IMR-90 (cell line): ENCODE results near the gene AADACL3. TPM values are rescaled to one million over a fixed set of nuclear protein-coding genes. Genes with fewer than 3 reads are reported as not detected.

Experiments
- ATAC-seq: fragments of 200-7000 bp; cut with Tn5 transposase; 2 replicates; pipeline ENCODE4 v1.9.1; 2020; ENCODE audit warnings: low read depth, mild to moderate bottlenecking, moderate library complexity
- BruUV-seq: library from RNA; stranded (reverse); fragments of 400-500 nt; replicated peaks from 2 replicates; lab custom pipeline; 2021; lab: Mats Ljungman, UMichigan
- CTCF ChIA-PET: fragments of 300-600 bp; formaldehyde crosslinking; extraction: SDS; loops from one replicate; lab custom pipeline; 2021; ENCODE audit warnings: antibody characterized with exemption; lab: Yijun Ruan, JAX
- POLR2A ChIA-PET: fragments of 300-600 bp; sonication (Branson Sonifier 250); formaldehyde crosslinking; loops from one replicate; lab custom pipeline; 2022; ENCODE audit warnings: antibody characterized with exemption; ENCODE audit not compliant: unreplicated experiment; lab: Charles Lee
- DNase-seq: peaks from one replicate; pipeline ENCODE4 v3.0.0; 2013
- H2AFZ ChIP-seq: replicated peaks from 2 replicates; pipeline ENCODE3; 2013; ENCODE audit warnings: low read length, mild to moderate bottlenecking; ENCODE audit not compliant: poor library complexity
- H2AK5ac ChIP-seq: 2 replicates; pipeline ENCODE4 v1.6.1; 2013; ENCODE audit warnings: low read depth, low read length, inconsistent platforms
- H2AK9ac ChIP-seq: replicated peaks from 2 replicates; pipeline ENCODE3; 2013; ENCODE audit warnings: mild to moderate bottlenecking, low read depth, low read length, moderate library complexity; ENCODE audit not compliant: poor library complexity
- H2BK120ac ChIP-seq: 2 replicates; pipeline ENCODE4 v1.6.1; 2013; ENCODE audit warnings: low read depth, low read length, inconsistent platforms
- H2BK15ac ChIP-seq: 3 replicates; pipeline ENCODE4 v1.6.1; 2013; ENCODE audit warnings: low read depth, low read length, inconsistent platforms
- H2BK20ac ChIP-seq: 2 replicates; pipeline ENCODE4 v1.6.1; 2013; ENCODE audit warnings: low read depth, mild to moderate bottlenecking, inconsistent platforms, low read length, moderate library complexity
- H2BK5ac ChIP-seq: 2 replicates; pipeline ENCODE4 v1.6.1; 2013; ENCODE audit warnings: mild to moderate bottlenecking, low read depth, low read length, inconsistent platforms; ENCODE audit not compliant: poor library complexity, severe bottlenecking
- H3K14ac ChIP-seq: replicated peaks from 2 replicates; pipeline ENCODE4 v1.6.1; 2013; ENCODE audit warnings: low read depth, low read length, inconsistent platforms
- H3K18ac ChIP-seq: 2 replicates; pipeline ENCODE4 v1.6.1; 2013; ENCODE audit warnings: low read depth, low read length, control low read depth
- H3K23ac ChIP-seq: 2 replicates; pipeline ENCODE4 v1.6.1; 2013; ENCODE audit warnings: low read depth, low read length, inconsistent platforms
- H3K27ac ChIP-seq: 2 replicates; pipeline ENCODE4 v1.5.1; 2013; ENCODE audit warnings: mild to moderate bottlenecking, control low read depth, low read length; ENCODE audit not compliant: insufficient read depth
- H3K27me3 ChIP-seq: 2 replicates; pipeline ENCODE4 v1.6.1; 2013; ENCODE audit warnings: low read length; ENCODE audit not compliant: control insufficient read depth, insufficient read depth
- H3K36me3 ChIP-seq: 2 replicates; pipeline ENCODE4 v1.6.1; 2013; ENCODE audit warnings: low read length, mixed read lengths; ENCODE audit not compliant: control insufficient read depth, insufficient read depth
- H3K4ac ChIP-seq: 2 replicates; pipeline ENCODE4 v1.6.1; 2013; ENCODE audit warnings: low read depth, low read length, inconsistent platforms
- H3K4me1 ChIP-seq: 2 replicates; pipeline ENCODE4 v1.6.1; 2013; ENCODE audit warnings: low read length, mixed read lengths; ENCODE audit not compliant: control insufficient read depth, insufficient read depth
- H3K4me2 ChIP-seq: 2 replicates; pipeline ENCODE4 v1.6.1; 2013; ENCODE audit warnings: low read depth, mild to moderate bottlenecking, control low read depth, low read length, moderate library complexity
- H3K4me3 ChIP-seq: 2 replicates; pipeline ENCODE4 v1.5.1; 2013; ENCODE audit warnings: low read depth, mild to moderate bottlenecking, control low read depth, low read length, moderate library complexity; ENCODE audit not compliant: insufficient read depth
- H3K56ac ChIP-seq: 2 replicates; pipeline ENCODE4 v1.6.1; 2013; ENCODE audit warnings: low read length, inconsistent platforms; ENCODE audit not compliant: insufficient read depth; ENCODE audit errors: extremely low read depth
- H3K79me1 ChIP-seq, 2 experiments: 2 replicates each; pipeline ENCODE4 v1.6.1; 2013; ENCODE audit warnings: low read length in 2 of 2, inconsistent platforms in 1 of 2, low read depth in 1 of 2
- H3K9ac ChIP-seq: 2 replicates; pipeline ENCODE4 v1.6.1; 2013; ENCODE audit warnings: low read depth, low read length, control low read depth
- H3K9me1 ChIP-seq: 2 replicates; pipeline ENCODE4 v1.6.1; 2013; ENCODE audit warnings: low read length, inconsistent platforms; ENCODE audit not compliant: insufficient read depth
- H3K9me3 ChIP-seq: 2 replicates; pipeline ENCODE4 v1.6.1; 2013; ENCODE audit warnings: low read length; ENCODE audit not compliant: control insufficient read depth, insufficient read depth
- H4K20me1 ChIP-seq: 2 replicates; pipeline ENCODE4 v1.6.1; 2013; ENCODE audit warnings: low read length, inconsistent platforms; ENCODE audit not compliant: insufficient read depth
- H4K5ac ChIP-seq: 2 replicates; pipeline ENCODE4 v1.6.1; 2013; ENCODE audit warnings: mild to moderate bottlenecking, low read depth, low read length, control low read depth
- H4K8ac ChIP-seq, 2 experiments: 2 replicates each; pipeline ENCODE4 v1.6.1; 2013; ENCODE audit warnings: low read depth in 2 of 2, low read length in 2 of 2, control low read depth in 1 of 2, inconsistent platforms in 1 of 2
- H4K91ac ChIP-seq: 2 replicates; pipeline ENCODE4 v1.6.1; 2013; ENCODE audit warnings: low read depth, low read length, inconsistent platforms; ENCODE audit not compliant: insufficient read depth
- BHLHE40 ChIP-seq: fragments of 150-350 bp; IDR thresholded peaks from 2 replicates; pipeline ENCODE4 v1.6.1; 2016; ENCODE audit warnings: mild to moderate bottlenecking, low read depth, low read length
- CEBPB ChIP-seq: IDR thresholded peaks from 2 replicates; pipeline ENCODE4 v1.6.1; 2012; ENCODE audit warnings: low read depth, low read length, improper control_type of control experiment
- CHD1 ChIP-seq: IDR thresholded peaks from 2 replicates; pipeline ENCODE4 v1.6.1; 2012; ENCODE audit warnings: low read depth, low read length, improper control_type of control experiment
- FOS ChIP-seq: fragments of 150-350 bp; IDR thresholded peaks from 2 replicates; pipeline ENCODE4 v1.6.1; 2016; ENCODE audit warnings: low read depth, low read length
- MAFK ChIP-seq: IDR thresholded peaks from 2 replicates; pipeline ENCODE4 v1.6.1; 2012; ENCODE audit warnings: low read depth, low read length, improper control_type of control experiment
- MAZ ChIP-seq: IDR thresholded peaks from 2 replicates; pipeline ENCODE4 v1.6.1; 2012; ENCODE audit warnings: low read depth, mild to moderate bottlenecking, low read length, improper control_type of control experiment, moderate library complexity, borderline replicate concordance
- MXI1 ChIP-seq: IDR thresholded peaks from 2 replicates; pipeline ENCODE4 v1.6.1; 2012; ENCODE audit warnings: low read depth, mild to moderate bottlenecking, low read length, moderate library complexity, borderline replicate concordance
- NFE2L2 ChIP-seq: fragments of 150-350 bp; IDR thresholded peaks from 2 replicates; pipeline ENCODE4 v1.6.1; 2016; ENCODE audit warnings: low read depth, mild to moderate bottlenecking, low read length
- POLR2A ChIP-seq: IDR thresholded peaks from 2 replicates; pipeline ENCODE4 v1.6.1; 2012; ENCODE audit warnings: mild to moderate bottlenecking, low read depth, low read length
- RAD21 ChIP-seq: IDR thresholded peaks from 2 replicates; pipeline ENCODE4 v1.6.1; 2012; ENCODE audit warnings: low read length, improper control_type of control experiment
- RCOR1 ChIP-seq: IDR thresholded peaks from 2 replicates; pipeline ENCODE4 v1.6.1; 2012; ENCODE audit warnings: mild to moderate bottlenecking, low read length, improper control_type of control experiment; ENCODE audit not compliant: insufficient replicate concordance
- RFX5 ChIP-seq: IDR thresholded peaks from 2 replicates; pipeline ENCODE4 v1.8.0; 2012; ENCODE audit warnings: low read depth, mild to moderate bottlenecking, low read length, moderate library complexity
- SMC3 ChIP-seq: fragments of 150-350 bp; IDR thresholded peaks from 2 replicates; pipeline ENCODE4 v1.6.1; 2016; ENCODE audit warnings: low read depth, mild to moderate bottlenecking, antibody characterized with exemption, low read length, moderate library complexity
- WGBS, 2 experiments: methylation state at CpG; one replicate each; pipeline versions ENCODE4 v1.1.5 to v1.1.7; 2013; ENCODE audit warnings: missing lambda C conversion rate in 2 of 2; ENCODE audit not compliant: insufficient read length in 1 of 2; ENCODE audit errors: extremely low coverage in 2 of 2; 5-methylcytosine and 5-hydroxymethylcytosine counted together
- dilution Hi-C: fragments of 300-500 bp; cut with HindIII; formaldehyde crosslinking; loops from one replicate; pipeline ENCODE4 v1.14.3; 2018; ENCODE audit warnings: low sequenced_read_pairs; ENCODE audit not compliant: unreplicated experiment
- in situ Hi-C: fragments of 300-500 bp; cut with MboI; formaldehyde crosslinking; loops from 3 replicates; pipeline ENCODE4 v1.14.3; 2019; ENCODE audit warnings: low sequenced_read_pairs, inconsistent platforms, mixed read lengths
- intact Hi-C: fragments of 100-400 bp; cut with micrococcal nuclease; formaldehyde crosslinking; loops from 2 replicates; pipeline ENCODE4 v1.10.0; 2022
- polyA plus RNA-seq, 3 experiments: library from polyadenylated mRNA; depleted of rRNA; stranded (reverse); fragments of >200 nt; gene quantifications; 2 replicates each; pipeline ENCODE4 v1.2.3, GENCODE V29; 2012; ENCODE audit warnings: low replicate concordance in 1 of 3
- total RNA-seq: library from RNA; depleted of rRNA; stranded (reverse); fragments of >200 nt; gene quantifications from 2 replicates; pipeline ENCODE4 v1.2.3, GENCODE V29; 2012
- TF ChIP-seq, protein P1 (sequence below): fragments of 150-350 bp; IDR thresholded peaks from 2 replicates; pipeline ENCODE4 v1.6.1; 2017; ENCODE audit warnings: mild to moderate bottlenecking, antibody characterized with exemption, low read length, low read depth
- TF ChIP-seq, protein P2 (sequence below): conservative IDR thresholded peaks from 2 replicates; pipeline ENCODE4 v1.5.1; 2012; ENCODE audit warnings: mild to moderate bottlenecking, low read depth, low read length, improper control_type of control experiment
- TF ChIP-seq, protein P3 (sequence below): fragments of 150-350 bp; IDR thresholded peaks from 2 replicates; pipeline ENCODE4 v1.6.1; 2016; ENCODE audit warnings: low read depth, mild to moderate bottlenecking, low read length, moderate library complexity, borderline replicate concordance

AADACL3 gene
- total and polyA plus RNA-seq, 2 of the 4 experiments (the other 2 are of a cell fraction), result not detected

DNA sequence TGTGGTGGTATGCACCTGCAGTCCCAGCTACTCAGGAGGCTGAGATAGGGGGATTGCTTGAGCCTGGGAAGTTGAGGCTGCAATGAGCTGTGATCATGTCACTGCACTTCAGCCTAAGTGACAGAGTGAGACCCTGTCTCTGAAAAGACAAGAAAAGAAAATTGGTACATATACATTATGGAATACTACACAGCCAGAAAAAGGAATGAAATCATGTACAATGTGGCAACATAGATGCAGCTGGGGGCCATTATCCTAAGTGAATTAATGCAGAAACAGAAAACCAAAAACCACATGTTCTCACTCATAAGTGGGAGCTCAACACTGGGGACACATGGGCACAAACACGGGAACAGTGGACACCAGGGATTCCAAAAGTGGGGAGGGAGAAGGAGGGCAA lies 23.0 kb downstream of the AADACL3 start:
- no peak overlapping the region for H2BK15ac ChIP-seq
- H3K14ac ChIP-seq, result no peak overlapping the region
- H4K91ac ChIP-seq, result no peak overlapping the region
- no peak overlapping the region for H2BK5ac ChIP-seq
- TF ChIP-seq RAD21 (no peak), FOS (no peak), POLR2A (no peak), MAZ (no peak), NFE2L2 (no peak), SMC3 (no peak), BHLHE40 (no peak), RCOR1 (no peak), CEBPB (no peak), MAFK (no peak), CHD1 (no peak), RFX5 (no peak), MXI1 (no peak)
- TF ChIP-seq, protein P1, sequence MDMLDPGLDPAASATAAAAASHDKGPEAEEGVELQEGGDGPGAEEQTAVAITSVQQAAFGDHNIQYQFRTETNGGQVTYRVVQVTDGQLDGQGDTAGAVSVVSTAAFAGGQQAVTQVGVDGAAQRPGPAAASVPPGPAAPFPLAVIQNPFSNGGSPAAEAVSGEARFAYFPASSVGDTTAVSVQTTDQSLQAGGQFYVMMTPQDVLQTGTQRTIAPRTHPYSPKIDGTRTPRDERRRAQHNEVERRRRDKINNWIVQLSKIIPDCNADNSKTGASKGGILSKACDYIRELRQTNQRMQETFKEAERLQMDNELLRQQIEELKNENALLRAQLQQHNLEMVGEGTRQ, result no peak
- TF ChIP-seq, protein P2, sequence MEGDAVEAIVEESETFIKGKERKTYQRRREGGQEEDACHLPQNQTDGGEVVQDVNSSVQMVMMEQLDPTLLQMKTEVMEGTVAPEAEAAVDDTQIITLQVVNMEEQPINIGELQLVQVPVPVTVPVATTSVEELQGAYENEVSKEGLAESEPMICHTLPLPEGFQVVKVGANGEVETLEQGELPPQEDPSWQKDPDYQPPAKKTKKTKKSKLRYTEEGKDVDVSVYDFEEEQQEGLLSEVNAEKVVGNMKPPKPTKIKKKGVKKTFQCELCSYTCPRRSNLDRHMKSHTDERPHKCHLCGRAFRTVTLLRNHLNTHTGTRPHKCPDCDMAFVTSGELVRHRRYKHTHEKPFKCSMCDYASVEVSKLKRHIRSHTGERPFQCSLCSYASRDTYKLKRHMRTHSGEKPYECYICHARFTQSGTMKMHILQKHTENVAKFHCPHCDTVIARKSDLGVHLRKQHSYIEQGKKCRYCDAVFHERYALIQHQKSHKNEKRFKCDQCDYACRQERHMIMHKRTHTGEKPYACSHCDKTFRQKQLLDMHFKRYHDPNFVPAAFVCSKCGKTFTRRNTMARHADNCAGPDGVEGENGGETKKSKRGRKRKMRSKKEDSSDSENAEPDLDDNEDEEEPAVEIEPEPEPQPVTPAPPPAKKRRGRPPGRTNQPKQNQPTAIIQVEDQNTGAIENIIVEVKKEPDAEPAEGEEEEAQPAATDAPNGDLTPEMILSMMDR, result no peak
- TF ChIP-seq, protein P3, sequence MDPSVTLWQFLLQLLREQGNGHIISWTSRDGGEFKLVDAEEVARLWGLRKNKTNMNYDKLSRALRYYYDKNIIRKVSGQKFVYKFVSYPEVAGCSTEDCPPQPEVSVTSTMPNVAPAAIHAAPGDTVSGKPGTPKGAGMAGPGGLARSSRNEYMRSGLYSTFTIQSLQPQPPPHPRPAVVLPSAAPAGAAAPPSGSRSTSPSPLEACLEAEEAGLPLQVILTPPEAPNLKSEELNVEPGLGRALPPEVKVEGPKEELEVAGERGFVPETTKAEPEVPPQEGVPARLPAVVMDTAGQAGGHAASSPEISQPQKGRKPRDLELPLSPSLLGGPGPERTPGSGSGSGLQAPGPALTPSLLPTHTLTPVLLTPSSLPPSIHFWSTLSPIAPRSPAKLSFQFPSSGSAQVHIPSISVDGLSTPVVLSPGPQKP, result no peak
- H3K4me1 ChIP-seq, result no peaks in the 10 kb centered on the region
- no peak overlapping the region for H3K27ac ChIP-seq
- no TSS peak for BruUV-seq
- H3K4me3 ChIP-seq, result no peak overlapping the region
- H3K18ac ChIP-seq, result no peak overlapping the region
- H4K8ac ChIP-seq, result no peak overlapping the region
- H4K20me1 ChIP-seq, result no peaks in the 10 kb centered on the region
- no peak overlapping the region for H2AFZ ChIP-seq
- no peak overlapping the region for H3K4me2 ChIP-seq
- no peak overlapping the region for H2BK20ac ChIP-seq
- H3K9me3 ChIP-seq, result no peaks in the 10 kb centered on the region
- H2BK120ac ChIP-seq, result no peak overlapping the region
- no peak overlapping the region for H3K23ac ChIP-seq
- DNase-seq (no peak), ATAC-seq (no peak)
- H3K56ac ChIP-seq, result no peak overlapping the region
- no peaks in the 10 kb centered on the region for H3K36me3 ChIP-seq
- ChIA-PET POLR2A (no interaction called here), CTCF (no interaction called here)
- no peak overlapping the region for H3K4ac ChIP-seq
- H2AK5ac ChIP-seq, result no peak overlapping the region
- no peak overlapping the region for H2AK9ac ChIP-seq
- H3K9ac ChIP-seq, result no peak overlapping the region
- intact Hi-C loops (no loop called here), in situ Hi-C loops (no loop called here), dilution Hi-C loops (no loop called here)
- H3K9me1 ChIP-seq, result no peaks in the 10 kb centered on the region
- no peaks in the 10 kb centered on the region for H3K27me3 ChIP-seq
- no peaks in the 10 kb centered on the region for H3K79me1 ChIP-seq
- no CpG with 5 or more reads among the region's 1 CpG for WGBS, 2 experiments
- H4K5ac ChIP-seq, result no peak overlapping the region
